ENCODE data around the gene MFSD6.

Gene MFSD6

DNA sequence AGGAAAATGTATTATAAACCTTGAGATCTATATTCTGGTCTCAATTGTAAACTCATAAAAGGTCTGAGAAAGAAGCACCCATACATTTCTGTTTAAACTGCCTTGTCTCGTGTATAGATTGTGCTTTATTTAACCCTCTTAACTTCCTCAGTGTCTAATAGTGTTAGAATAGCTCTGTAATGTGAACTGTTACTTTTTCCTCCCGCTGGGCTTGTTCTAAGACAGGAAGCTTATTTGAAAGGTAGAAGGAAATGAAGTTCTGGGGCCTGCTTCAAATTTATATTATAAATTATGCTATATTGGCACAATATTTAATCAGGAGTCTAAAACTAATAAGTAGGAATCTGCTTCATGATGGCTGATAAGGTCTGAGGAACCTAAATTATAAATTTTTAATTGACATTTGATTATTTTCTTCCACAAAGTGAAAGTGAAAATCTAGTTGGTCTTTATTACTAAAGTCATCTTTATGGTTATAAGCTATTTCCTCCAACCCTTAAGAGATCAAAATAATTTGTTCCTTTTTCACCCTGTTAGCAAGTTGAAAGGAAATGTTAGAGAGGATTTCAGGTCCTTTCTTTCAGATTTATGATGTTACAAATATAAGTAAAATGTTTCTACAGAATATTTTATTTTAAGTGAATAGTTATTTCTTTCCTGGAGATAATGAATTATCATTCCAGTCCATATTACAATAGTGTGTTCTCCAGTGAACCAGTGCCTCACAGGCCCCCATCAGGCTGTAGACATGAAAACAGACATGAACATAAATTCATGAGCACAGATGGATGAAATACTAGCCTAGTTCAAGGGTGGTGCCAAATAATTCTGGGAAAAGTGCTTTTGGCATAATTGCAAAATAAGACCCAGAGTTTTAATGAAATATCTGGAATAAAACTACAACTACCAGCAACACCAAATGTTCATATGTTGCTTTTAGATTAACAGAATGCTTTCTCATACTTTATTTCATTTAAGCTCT lies 7.9 kb downstream of the MFSD6 start:
- in situ Hi-C loops (cut with MboI; ENCODE audit: low pct_unique_long_range_greater_than_20kb, low sequenced_read_pairs, unreplicated experiment): no loop called here
- no peak for DNase-seq (ENCODE audit: low spot score)
- TF ChIP-seq, protein P1, sequence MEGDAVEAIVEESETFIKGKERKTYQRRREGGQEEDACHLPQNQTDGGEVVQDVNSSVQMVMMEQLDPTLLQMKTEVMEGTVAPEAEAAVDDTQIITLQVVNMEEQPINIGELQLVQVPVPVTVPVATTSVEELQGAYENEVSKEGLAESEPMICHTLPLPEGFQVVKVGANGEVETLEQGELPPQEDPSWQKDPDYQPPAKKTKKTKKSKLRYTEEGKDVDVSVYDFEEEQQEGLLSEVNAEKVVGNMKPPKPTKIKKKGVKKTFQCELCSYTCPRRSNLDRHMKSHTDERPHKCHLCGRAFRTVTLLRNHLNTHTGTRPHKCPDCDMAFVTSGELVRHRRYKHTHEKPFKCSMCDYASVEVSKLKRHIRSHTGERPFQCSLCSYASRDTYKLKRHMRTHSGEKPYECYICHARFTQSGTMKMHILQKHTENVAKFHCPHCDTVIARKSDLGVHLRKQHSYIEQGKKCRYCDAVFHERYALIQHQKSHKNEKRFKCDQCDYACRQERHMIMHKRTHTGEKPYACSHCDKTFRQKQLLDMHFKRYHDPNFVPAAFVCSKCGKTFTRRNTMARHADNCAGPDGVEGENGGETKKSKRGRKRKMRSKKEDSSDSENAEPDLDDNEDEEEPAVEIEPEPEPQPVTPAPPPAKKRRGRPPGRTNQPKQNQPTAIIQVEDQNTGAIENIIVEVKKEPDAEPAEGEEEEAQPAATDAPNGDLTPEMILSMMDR (IDR thresholded peaks at IDR 0.05; ENCODE audit: extremely low read depth, insufficient read depth, missing control alignments): no peak

DNA sequence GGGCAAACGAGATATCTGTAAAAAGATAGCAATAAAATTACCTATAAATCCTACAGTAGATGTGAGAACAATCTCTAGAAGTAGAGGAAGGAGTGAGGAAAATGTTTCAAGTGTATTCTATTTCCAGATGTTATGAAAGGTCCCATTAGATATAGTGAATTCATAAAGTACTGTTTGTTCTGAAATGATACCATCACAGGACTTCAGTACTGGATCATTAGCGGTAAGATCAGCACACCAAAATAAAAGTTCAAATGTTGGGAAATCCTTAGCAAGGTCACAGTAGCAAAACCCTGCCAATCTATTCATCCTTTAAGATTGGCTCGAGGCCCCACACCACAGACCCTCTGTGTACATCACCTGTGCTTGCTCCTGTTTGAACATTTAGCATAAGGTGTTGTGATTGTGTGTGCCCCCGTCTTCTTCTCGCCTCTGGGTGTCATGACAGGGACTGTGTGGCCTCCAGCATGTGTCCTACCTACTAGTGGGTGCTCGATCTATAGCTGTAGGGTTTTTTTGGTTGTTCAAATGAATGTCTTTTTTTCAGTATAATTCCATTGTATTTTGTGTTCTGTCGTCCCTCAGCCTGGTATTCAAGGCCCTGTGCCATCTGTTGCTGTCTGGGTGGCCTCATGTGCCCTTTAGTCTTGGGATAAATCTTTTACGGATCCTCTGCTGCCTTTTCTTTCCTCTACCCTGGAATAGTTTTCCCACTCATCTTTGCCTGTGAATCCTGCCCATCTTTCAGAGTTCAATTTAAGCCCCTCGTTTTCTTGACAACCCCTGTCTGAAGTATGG lies 9.1 kb downstream of the MFSD6 start:
- no peak for DNase-seq (ENCODE audit: low spot score)
- in situ Hi-C loops (cut with MboI; ENCODE audit: low pct_unique_long_range_greater_than_20kb, low sequenced_read_pairs, unreplicated experiment): no loop called here
- TF ChIP-seq, protein P1 (IDR thresholded peaks at IDR 0.05; ENCODE audit: extremely low read depth, insufficient read depth, missing control alignments): no peak

DNA sequence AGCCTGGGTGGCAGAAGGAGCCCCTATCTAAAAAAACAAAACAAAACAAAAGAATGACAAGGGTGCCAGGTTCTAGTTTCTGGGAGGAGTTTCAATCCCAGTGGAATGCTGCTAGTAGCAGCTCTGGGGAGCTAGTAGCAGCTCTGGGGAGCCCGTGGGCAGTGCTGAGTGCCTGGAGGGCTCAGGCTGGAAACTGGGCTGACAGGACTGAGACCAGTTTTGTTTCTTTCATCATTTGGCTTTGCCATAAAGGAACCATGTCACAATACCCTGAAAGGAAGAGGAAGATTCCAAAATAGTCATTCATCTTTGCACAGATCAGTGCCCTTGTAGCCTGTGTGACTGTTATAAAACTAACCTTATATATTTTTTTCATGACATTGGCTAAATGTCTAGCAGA lies 10.6 kb downstream of the MFSD6 start:
- DNase-seq (ENCODE audit: low spot score): no peak
- in situ Hi-C loops (cut with MboI; ENCODE audit: low pct_unique_long_range_greater_than_20kb, low sequenced_read_pairs, unreplicated experiment): no loop called here
- TF ChIP-seq, protein P1 (IDR thresholded peaks at IDR 0.05; ENCODE audit: extremely low read depth, insufficient read depth, missing control alignments): no peak

DNA sequence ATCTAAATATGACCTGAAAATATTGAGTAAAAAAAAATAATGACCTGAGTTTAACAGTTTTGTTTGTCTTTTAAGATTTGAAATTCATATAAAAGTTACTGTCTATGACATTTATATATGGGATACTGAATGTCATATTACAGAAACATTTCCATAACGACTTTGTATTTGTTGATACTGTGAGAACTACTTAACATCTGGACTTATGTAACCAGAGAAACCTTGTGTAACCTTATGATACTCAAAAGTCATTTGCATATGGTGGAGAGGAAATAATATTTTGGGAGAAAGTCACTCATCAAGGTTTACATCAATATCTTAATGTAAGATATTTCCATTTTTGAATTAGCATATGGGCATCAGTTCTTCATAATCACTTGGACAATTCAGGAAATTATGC lies 12.6 kb downstream of the MFSD6 start:
- no peak for DNase-seq (ENCODE audit: low spot score)
- in situ Hi-C loops (cut with MboI; ENCODE audit: low pct_unique_long_range_greater_than_20kb, low sequenced_read_pairs, unreplicated experiment): no loop called here
- TF ChIP-seq, protein P1 (IDR thresholded peaks at IDR 0.05; ENCODE audit: extremely low read depth, insufficient read depth, missing control alignments): no peak

DNA sequence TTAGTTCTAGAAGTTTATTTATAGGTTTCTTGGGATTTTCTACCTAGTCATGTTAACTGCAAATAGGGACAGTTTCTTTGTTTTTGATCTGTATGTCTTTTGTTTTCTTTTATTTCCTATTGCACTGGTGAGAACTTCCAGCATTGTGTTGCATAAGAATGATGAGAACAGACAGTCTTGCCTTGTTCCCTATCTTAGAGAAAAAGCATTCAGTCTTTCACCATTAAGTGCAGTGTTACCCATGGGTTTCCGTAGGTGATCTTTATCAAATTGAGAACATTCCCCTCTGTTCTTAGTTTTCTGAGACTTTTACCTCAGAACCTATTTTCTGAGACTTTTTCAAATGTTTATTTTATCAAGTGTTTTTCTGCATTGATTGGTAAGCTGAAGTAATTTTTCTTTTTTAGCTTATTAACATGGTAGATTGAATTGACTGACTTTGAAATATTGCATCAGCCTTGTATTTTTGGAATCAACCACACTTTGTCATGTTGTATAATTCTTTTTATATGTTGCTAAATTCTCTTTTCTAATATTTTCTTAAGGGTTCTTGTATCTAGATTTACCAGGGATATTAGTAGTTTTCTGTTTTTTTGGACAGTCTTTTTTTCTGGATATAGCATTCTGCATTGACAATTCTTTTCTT lies 17.2 kb downstream of the MFSD6 start:
- no peak for DNase-seq (ENCODE audit: low spot score)
- in situ Hi-C loops (cut with MboI; ENCODE audit: low pct_unique_long_range_greater_than_20kb, low sequenced_read_pairs, unreplicated experiment): no loop called here
- TF ChIP-seq, protein P1 (IDR thresholded peaks at IDR 0.05; ENCODE audit: extremely low read depth, insufficient read depth, missing control alignments): no peak
